Adrenal gland (tissue), 12 donors: ENCODE results near the gene OBP2B. TPM values are rescaled to one million over a fixed set of nuclear protein-coding genes. Genes with fewer than 3 reads are reported as not detected.
A peak's percentile ranks its signal among the peaks of the same experiment; 100 is the strongest.

Experiments
- DNase-seq, 7 donors: peaks; one replicate each; pipeline ENCODE4 v3.0.0-alpha.2; 2019 to 2020
- H3K27ac ChIP-seq, 5 donors: fragments of 200-600 bp; sonication (generic) in 4 of 5; 1 replicate in 3 of 5; 2 replicates in 2 of 5; pipeline versions ENCODE4 v1.5.1 to v1.8.0; 2016 to 2020; ENCODE audit warnings: mild to moderate bottlenecking in 1 of 5
- H3K27me3 ChIP-seq: fragments of 200-600 bp; 2 replicates; pipeline ENCODE4 v1.8.0; 2021
- H3K36me3 ChIP-seq, 2 donors: fragments of 200-600 bp; replicated peaks in 1 of 2; 1 replicate in 1 of 2; 2 replicates in 1 of 2; pipeline versions ENCODE4 v1.5.1 to v1.8.0; 2018 to 2022
- H3K4me1 ChIP-seq, 2 donors: fragments of 200-600 bp; replicated peaks in 1 of 2; 1 replicate in 1 of 2; 2 replicates in 1 of 2; pipeline versions ENCODE4 v1.5.1 to v1.8.0; 2018 to 2021
- H3K4me3 ChIP-seq, 4 donors: fragments of 200-600 bp; sonication (generic) in 3 of 4; one replicate each; pipeline ENCODE4 v1.5.1; 2016 to 2018
- H3K9me3 ChIP-seq, 3 donors: fragments of 200-600 bp; sonication (generic) in 1 of 3; replicated peaks in 1 of 3; 1 replicate in 2 of 3; 2 replicates in 1 of 3; pipeline versions ENCODE4 v1.5.1 to v1.8.0; 2016 to 2021
- CTCF ChIP-seq, 6 experiments: fragments of 450-650 bp in 4 of 6; fragments of 200-600 bp in 2 of 6; sonication (generic) in 1 of 6; IDR thresholded peaks; 1 replicate in 5 of 6; 2 replicates in 1 of 6; pipeline versions ENCODE4 v1.5.1 to v1.8.0; 2016 to 2021; ENCODE audit warnings: antibody characterized with exemption in 6 of 6, mild to moderate bottlenecking in 2 of 6, moderate library complexity in 1 of 6
- POLR2A ChIP-seq, 2 donors: fragments of 450-650 bp; IDR thresholded peaks; one replicate each; pipeline ENCODE4 v1.6.1; 2017; ENCODE audit warnings: antibody characterized with exemption in 2 of 2, mild to moderate bottlenecking in 2 of 2, moderate library complexity in 1 of 2
- WGBS, 4 donors: extraction: QIAGEN DNeasy Blood & Tissue Kit in 2 of 4; methylation state at CpG; one replicate each; pipeline versions ENCODE4 v1.1.5 to v1.1.7; 2013 to 2017; 5-methylcytosine and 5-hydroxymethylcytosine counted together
- intact Hi-C, 2 donors: fragments of 100-400 bp; cut with DNase I; formaldehyde crosslinking; loops; one replicate each; pipeline versions ENCODE4 v1.14.1 to v1.15.0; 2022 to 2023
- polyA plus RNA-seq, 3 donors: library from polyadenylated mRNA; stranded (reverse); fragments of 200-250 nt in 2 of 3; fragments of 350-450 nt in 1 of 3; fragmentation: Illumina TruSeq in 1 of 3; extraction: RNeasy Lipid Tissue Mini Kit (QIAGEN cat#74804) in 1 of 3; gene quantifications; one replicate each; pipeline ENCODE4 v1.2.3, GENCODE V29; 2013 to 2014
- total RNA-seq, 9 donors: library from RNA; depleted of rRNA in 4 of 9; stranded (reverse); fragments of >200 nt in 4 of 9; fragments of 120-200 nt in 1 of 9; fragmentation: NEBNext Ultra II Directional in 1 of 9; extraction: Animal tissue kit (Norgen Biotek cat#: 25700) in 1 of 9; gene quantifications; one replicate each; pipeline versions ENCODE4 v1.1.0 to v1.2.4, GENCODE V29; 2013 to 2023
- donor health status: healthy with polysubstance abuse.
- donor health status: Bipolar disorder and iron deficiency.
- donor health status: DM: yes; HTN: yes; CAD: no.
- donor health status: DM: no; HTN: no; CAD: no.
- donor health status: DM: no; HTN: no; CAD: no.
- donor health status: DM: yes; HTN: yes; CAD: no.

OBP2B gene
- total and polyA plus RNA-seq, 12 donors, result 0.11 to 0.32 TPM; not detected in 10

GRCh38 chr9:133169102-133169501 is 39.9 kb downstream of the OBP2B start:
- H3K27me3 ChIP-seq, result no peaks in the 10 kb centered on the region
- peak in 1 of 7 donors; percentile 9 for DNase-seq
- WGBS, 4 donors, result 94 to 99% (median 95%) methylated on average over 13 of the region's 13 CpGs
- peaks cover 2 to 3% of the 10 kb centered on the region in 2 donors for H3K4me1 ChIP-seq
- no peak for TF ChIP-seq POLR2A (IDR thresholded peaks at IDR 0.05)
- TF ChIP-seq CTCF (IDR thresholded peaks at IDR 0.05), result no peak
- no peak overlapping the region for H3K4me3 ChIP-seq
- no peaks in the 10 kb centered on the region for H3K36me3 ChIP-seq
- no peak overlapping the region for H3K27ac ChIP-seq
- no peaks in the 10 kb centered on the region for H3K9me3 ChIP-seq
- intact Hi-C loops, result no loop called here

- peak in 1 of 7 donors; percentile 13 for DNase-seq
- intact Hi-C loops, result no loop called here
Observed at GRCh38 chr9:133168432-133168831, 40.6 kb downstream of the OBP2B start.

GRCh38 chr9:133167769-133168168 is 41.3 kb downstream of the OBP2B start:
- DNase-seq, result peak in 1 of 7 donors; percentile 14
- Histone ChIP-seq H3K4me3 (no peak overlapping the region), H3K27ac (no peak overlapping the region), H3K36me3 (no peaks in the 10 kb centered on the region), H3K27me3 (no peaks in the 10 kb centered on the region), H3K4me1 (peaks cover 10 to 15% of the 10 kb centered on the region in 2 donors), H3K9me3 (no peaks in the 10 kb centered on the region)
- no peak for TF ChIP-seq POLR2A (IDR thresholded peaks at IDR 0.05)
- no peak for TF ChIP-seq CTCF (IDR thresholded peaks at IDR 0.05)
- intact Hi-C loops, result no loop called here
- WGBS, 4 donors, result 90 to 100% (median 93%) methylated on average over 2 to 3 of the region's 3 CpGs

More at GRCh38 chr9:133168432-133168831, 40.6 kb downstream of the OBP2B start:
- H3K4me3 ChIP-seq, result no peak overlapping the region
- TF ChIP-seq CTCF (IDR thresholded peaks at IDR 0.05) (no peak), POLR2A (IDR thresholded peaks at IDR 0.05) (no peak)
- no peaks in the 10 kb centered on the region for H3K27me3 ChIP-seq
- H3K27ac ChIP-seq, result no peak overlapping the region
- H3K9me3 ChIP-seq, result no peaks in the 10 kb centered on the region
- no peaks in the 10 kb centered on the region for H3K36me3 ChIP-seq
- H3K4me1 ChIP-seq, result peaks cover 4 to 9% of the 10 kb centered on the region in 2 donors
- 66 to 77% (median 74%) methylated on average over 5 to 6 of the region's 6 CpGs for WGBS, 4 donors

GRCh38 chr9:133167096-133167730 is 41.8 kb downstream of the OBP2B start:
- WGBS, 4 donors, result 78 to 94% (median 87%) methylated on average over 3 of the region's 3 CpGs

More at GRCh38 chr9:133167096-133167730, 41.8 kb downstream of the OBP2B start:
- H3K4me1 ChIP-seq, result peaks cover 15 to 18% of the 10 kb centered on the region in 2 donors
- TF ChIP-seq CTCF (IDR thresholded peaks at IDR 0.05), result no peak
- no peak for TF ChIP-seq POLR2A (IDR thresholded peaks at IDR 0.05)
- H3K4me3 ChIP-seq, result no peak overlapping the region
- DNase-seq, result peak in 2 of 7 donors; percentile 6 to 9
- H3K27ac ChIP-seq, result no peak overlapping the region
- H3K27me3 ChIP-seq, result no peaks in the 10 kb centered on the region
- no peaks in the 10 kb centered on the region for H3K9me3 ChIP-seq
- H3K36me3 ChIP-seq, result no peaks in the 10 kb centered on the region
- intact Hi-C loops, result no loop called here
